IMR-90 (cell line): ENCODE data around the gene AIRE. TPM values are rescaled to one million over a fixed set of nuclear protein-coding genes. Genes with fewer than 3 reads are reported as not detected.

ENCODE experiments used
- ATAC-seq: fragments of 200-7000 bp; cut with Tn5 transposase; 2 replicates; pipeline ENCODE4 v1.9.1; 2020; ENCODE audit warnings: low read depth, mild to moderate bottlenecking, moderate library complexity
- BruUV-seq: library from RNA; stranded (reverse); fragments of 400-500 nt; replicated peaks from 2 replicates; lab custom pipeline; 2021; lab: Mats Ljungman, UMichigan
- CTCF ChIA-PET: fragments of 300-600 bp; formaldehyde crosslinking; extraction: SDS; loops from one replicate; lab custom pipeline; 2021; ENCODE audit warnings: antibody characterized with exemption; lab: Yijun Ruan, JAX
- POLR2A ChIA-PET: fragments of 300-600 bp; sonication (Branson Sonifier 250); formaldehyde crosslinking; loops from one replicate; lab custom pipeline; 2022; ENCODE audit warnings: antibody characterized with exemption; ENCODE audit not compliant: unreplicated experiment; lab: Charles Lee
- DNase-seq: peaks from one replicate; pipeline ENCODE4 v3.0.0; 2013
- H2AFZ ChIP-seq: replicated peaks from 2 replicates; pipeline ENCODE3; 2013; ENCODE audit warnings: low read length, mild to moderate bottlenecking; ENCODE audit not compliant: poor library complexity
- H2AK5ac ChIP-seq: 2 replicates; pipeline ENCODE4 v1.6.1; 2013; ENCODE audit warnings: low read depth, low read length, inconsistent platforms
- H2AK9ac ChIP-seq: replicated peaks from 2 replicates; pipeline ENCODE3; 2013; ENCODE audit warnings: mild to moderate bottlenecking, low read depth, low read length, moderate library complexity; ENCODE audit not compliant: poor library complexity
- H2BK120ac ChIP-seq: 2 replicates; pipeline ENCODE4 v1.6.1; 2013; ENCODE audit warnings: low read depth, low read length, inconsistent platforms
- H2BK15ac ChIP-seq: 3 replicates; pipeline ENCODE4 v1.6.1; 2013; ENCODE audit warnings: low read depth, low read length, inconsistent platforms
- H2BK20ac ChIP-seq: 2 replicates; pipeline ENCODE4 v1.6.1; 2013; ENCODE audit warnings: low read depth, mild to moderate bottlenecking, inconsistent platforms, low read length, moderate library complexity
- H2BK5ac ChIP-seq: 2 replicates; pipeline ENCODE4 v1.6.1; 2013; ENCODE audit warnings: mild to moderate bottlenecking, low read depth, low read length, inconsistent platforms; ENCODE audit not compliant: poor library complexity, severe bottlenecking
- H3K14ac ChIP-seq: replicated peaks from 2 replicates; pipeline ENCODE4 v1.6.1; 2013; ENCODE audit warnings: low read depth, low read length, inconsistent platforms
- H3K18ac ChIP-seq: 2 replicates; pipeline ENCODE4 v1.6.1; 2013; ENCODE audit warnings: low read depth, low read length, control low read depth
- H3K23ac ChIP-seq: 2 replicates; pipeline ENCODE4 v1.6.1; 2013; ENCODE audit warnings: low read depth, low read length, inconsistent platforms
- H3K27ac ChIP-seq: 2 replicates; pipeline ENCODE4 v1.5.1; 2013; ENCODE audit warnings: mild to moderate bottlenecking, control low read depth, low read length; ENCODE audit not compliant: insufficient read depth
- H3K27me3 ChIP-seq: 2 replicates; pipeline ENCODE4 v1.6.1; 2013; ENCODE audit warnings: low read length; ENCODE audit not compliant: control insufficient read depth, insufficient read depth
- H3K36me3 ChIP-seq: 2 replicates; pipeline ENCODE4 v1.6.1; 2013; ENCODE audit warnings: low read length, mixed read lengths; ENCODE audit not compliant: control insufficient read depth, insufficient read depth
- H3K4ac ChIP-seq: 2 replicates; pipeline ENCODE4 v1.6.1; 2013; ENCODE audit warnings: low read depth, low read length, inconsistent platforms
- H3K4me1 ChIP-seq: 2 replicates; pipeline ENCODE4 v1.6.1; 2013; ENCODE audit warnings: low read length, mixed read lengths; ENCODE audit not compliant: control insufficient read depth, insufficient read depth
- H3K4me2 ChIP-seq: 2 replicates; pipeline ENCODE4 v1.6.1; 2013; ENCODE audit warnings: low read depth, mild to moderate bottlenecking, control low read depth, low read length, moderate library complexity
- H3K4me3 ChIP-seq: 2 replicates; pipeline ENCODE4 v1.5.1; 2013; ENCODE audit warnings: low read depth, mild to moderate bottlenecking, control low read depth, low read length, moderate library complexity; ENCODE audit not compliant: insufficient read depth
- H3K56ac ChIP-seq: 2 replicates; pipeline ENCODE4 v1.6.1; 2013; ENCODE audit warnings: low read length, inconsistent platforms; ENCODE audit not compliant: insufficient read depth; ENCODE audit errors: extremely low read depth
- H3K79me1 ChIP-seq, 2 experiments: 2 replicates each; pipeline ENCODE4 v1.6.1; 2013; ENCODE audit warnings: low read length in 2 of 2, inconsistent platforms in 1 of 2, low read depth in 1 of 2
- H3K9ac ChIP-seq: 2 replicates; pipeline ENCODE4 v1.6.1; 2013; ENCODE audit warnings: low read depth, low read length, control low read depth
- H3K9me1 ChIP-seq: 2 replicates; pipeline ENCODE4 v1.6.1; 2013; ENCODE audit warnings: low read length, inconsistent platforms; ENCODE audit not compliant: insufficient read depth
- H3K9me3 ChIP-seq: 2 replicates; pipeline ENCODE4 v1.6.1; 2013; ENCODE audit warnings: low read length; ENCODE audit not compliant: control insufficient read depth, insufficient read depth
- H4K20me1 ChIP-seq: 2 replicates; pipeline ENCODE4 v1.6.1; 2013; ENCODE audit warnings: low read length, inconsistent platforms; ENCODE audit not compliant: insufficient read depth
- H4K5ac ChIP-seq: 2 replicates; pipeline ENCODE4 v1.6.1; 2013; ENCODE audit warnings: mild to moderate bottlenecking, low read depth, low read length, control low read depth
- H4K8ac ChIP-seq, 2 experiments: 2 replicates each; pipeline ENCODE4 v1.6.1; 2013; ENCODE audit warnings: low read depth in 2 of 2, low read length in 2 of 2, control low read depth in 1 of 2, inconsistent platforms in 1 of 2
- H4K91ac ChIP-seq: 2 replicates; pipeline ENCODE4 v1.6.1; 2013; ENCODE audit warnings: low read depth, low read length, inconsistent platforms; ENCODE audit not compliant: insufficient read depth
- CEBPB ChIP-seq: IDR thresholded peaks from 2 replicates; pipeline ENCODE4 v1.6.1; 2012; ENCODE audit warnings: low read depth, low read length, improper control_type of control experiment
- CHD1 ChIP-seq: IDR thresholded peaks from 2 replicates; pipeline ENCODE4 v1.6.1; 2012; ENCODE audit warnings: low read depth, low read length, improper control_type of control experiment
- FOS ChIP-seq: fragments of 150-350 bp; IDR thresholded peaks from 2 replicates; pipeline ENCODE4 v1.6.1; 2016; ENCODE audit warnings: low read depth, low read length
- MAFK ChIP-seq: IDR thresholded peaks from 2 replicates; pipeline ENCODE4 v1.6.1; 2012; ENCODE audit warnings: low read depth, low read length, improper control_type of control experiment
- MAZ ChIP-seq: IDR thresholded peaks from 2 replicates; pipeline ENCODE4 v1.6.1; 2012; ENCODE audit warnings: low read depth, mild to moderate bottlenecking, low read length, improper control_type of control experiment, moderate library complexity, borderline replicate concordance
- MXI1 ChIP-seq: IDR thresholded peaks from 2 replicates; pipeline ENCODE4 v1.6.1; 2012; ENCODE audit warnings: low read depth, mild to moderate bottlenecking, low read length, moderate library complexity, borderline replicate concordance
- NFE2L2 ChIP-seq: fragments of 150-350 bp; IDR thresholded peaks from 2 replicates; pipeline ENCODE4 v1.6.1; 2016; ENCODE audit warnings: low read depth, mild to moderate bottlenecking, low read length
- POLR2A ChIP-seq: IDR thresholded peaks from 2 replicates; pipeline ENCODE4 v1.6.1; 2012; ENCODE audit warnings: mild to moderate bottlenecking, low read depth, low read length
- RAD21 ChIP-seq: IDR thresholded peaks from 2 replicates; pipeline ENCODE4 v1.6.1; 2012; ENCODE audit warnings: low read length, improper control_type of control experiment
- RFX5 ChIP-seq: IDR thresholded peaks from 2 replicates; pipeline ENCODE4 v1.8.0; 2012; ENCODE audit warnings: low read depth, mild to moderate bottlenecking, low read length, moderate library complexity
- USF2 ChIP-seq: fragments of 150-350 bp; IDR thresholded peaks from 2 replicates; pipeline ENCODE4 v1.6.1; 2017; ENCODE audit warnings: mild to moderate bottlenecking, antibody characterized with exemption, low read length, low read depth
- WGBS, 2 experiments: methylation state at CpG; one replicate each; pipeline versions ENCODE4 v1.1.5 to v1.1.7; 2013; ENCODE audit warnings: missing lambda C conversion rate in 2 of 2; ENCODE audit not compliant: insufficient read length in 1 of 2; ENCODE audit errors: extremely low coverage in 2 of 2; 5-methylcytosine and 5-hydroxymethylcytosine counted together
- dilution Hi-C: fragments of 300-500 bp; cut with HindIII; formaldehyde crosslinking; loops from one replicate; pipeline ENCODE4 v1.14.3; 2018; ENCODE audit warnings: low sequenced_read_pairs; ENCODE audit not compliant: unreplicated experiment
- in situ Hi-C: fragments of 300-500 bp; cut with MboI; formaldehyde crosslinking; loops from 3 replicates; pipeline ENCODE4 v1.14.3; 2019; ENCODE audit warnings: low sequenced_read_pairs, inconsistent platforms, mixed read lengths
- intact Hi-C: fragments of 100-400 bp; cut with micrococcal nuclease; formaldehyde crosslinking; loops from 2 replicates; pipeline ENCODE4 v1.10.0; 2022
- polyA plus RNA-seq, 3 experiments: library from polyadenylated mRNA; depleted of rRNA; stranded (reverse); fragments of >200 nt; gene quantifications; 2 replicates each; pipeline ENCODE4 v1.2.3, GENCODE V29; 2012; ENCODE audit warnings: low replicate concordance in 1 of 3
- total RNA-seq: library from RNA; depleted of rRNA; stranded (reverse); fragments of >200 nt; gene quantifications from 2 replicates; pipeline ENCODE4 v1.2.3, GENCODE V29; 2012
- TF ChIP-seq, protein P1 (sequence below): fragments of 150-350 bp; IDR thresholded peaks from 2 replicates; pipeline ENCODE4 v1.6.1; 2016; ENCODE audit warnings: low read depth, mild to moderate bottlenecking, low read length, moderate library complexity, borderline replicate concordance
- TF ChIP-seq, protein P2 (sequence below): conservative IDR thresholded peaks from 2 replicates; pipeline ENCODE4 v1.5.1; 2012; ENCODE audit warnings: mild to moderate bottlenecking, low read depth, low read length, improper control_type of control experiment

The AIRE gene
- total and polyA plus RNA-seq, 2 of the 4 experiments (the other 2 are of a cell fraction), result 0.05 TPM; not detected in 1

DNA sequence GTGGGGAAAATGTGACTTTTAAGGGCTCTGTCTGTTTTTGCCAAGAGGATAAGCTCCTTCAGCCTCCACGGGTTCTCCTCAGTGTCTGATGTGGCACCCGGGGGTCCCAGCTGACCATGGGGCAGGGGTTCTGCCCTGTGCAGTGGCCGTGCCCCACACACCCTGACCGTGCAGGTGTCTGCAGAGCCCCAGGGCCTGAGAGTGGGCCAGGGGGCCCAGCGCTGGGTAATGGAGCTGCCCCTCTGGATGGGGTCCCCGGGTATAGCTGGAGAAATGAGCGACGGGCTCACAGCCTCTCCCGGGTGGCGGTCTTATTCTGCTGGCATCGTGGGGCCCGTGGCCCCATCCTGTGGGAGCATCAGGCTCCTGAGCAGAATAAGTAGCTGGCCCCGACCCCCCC lies 11.2 kb downstream of the AIRE start:
- Histone ChIP-seq H2AK9ac (no peak overlapping the region), H3K4ac (no peak overlapping the region), H3K4me2 (no peak overlapping the region), H3K27me3 (peaks cover 4% of the 10 kb centered on the region; the same call in 1 of the 2 replicates), H2BK15ac (no peak overlapping the region), H3K56ac (no peak overlapping the region), H3K14ac (no peak overlapping the region), H3K9me1 (no peaks in the 10 kb centered on the region), H2BK120ac (no peak overlapping the region), H3K9ac (no peak overlapping the region), H3K18ac (no peak overlapping the region), H2AFZ (no peak overlapping the region), H3K23ac (no peak overlapping the region), H2BK5ac (no peak overlapping the region), H4K20me1 (peaks cover 14% of the 10 kb centered on the region), H4K91ac (no peak overlapping the region), H3K27ac (no peak overlapping the region), H2BK20ac (no peak overlapping the region), H3K4me3 (no peak overlapping the region), H4K5ac (no peak overlapping the region), H2AK5ac (no peak overlapping the region; the same call in 1 of the 2 replicates), H3K79me1 (peaks cover 8 to 10% of the 10 kb centered on the region in 2 experiments), H3K9me3 (no peaks in the 10 kb centered on the region), H4K8ac (no peak overlapping the region), H3K4me1 (peaks cover 12% of the 10 kb centered on the region; the same call in 1 of the 2 replicates), H3K36me3 (no peaks in the 10 kb centered on the region)
- ChIA-PET POLR2A (interaction anchor here (0.5 kb wide), 1 partner anchor 185 kb away, joined by 4 read pairs; no protein-coding TSS in a partner anchor), CTCF (interaction anchor here (0.6 kb wide), 1 partner anchor 396 kb away, joined by 7 read pairs; no protein-coding TSS in a partner anchor)
- dilution Hi-C loops (no loop called here), intact Hi-C loops (no loop called here), in situ Hi-C loops (no loop called here)
- BruUV-seq, result no TSS peak
- whole genome bisulfite sequencing, 2 experiments, result 76% methylated on average over 8 of the region's 13 CpGs; no CpG with 5 or more reads in 1 of the 2 experiments
- TF ChIP-seq, protein P1, sequence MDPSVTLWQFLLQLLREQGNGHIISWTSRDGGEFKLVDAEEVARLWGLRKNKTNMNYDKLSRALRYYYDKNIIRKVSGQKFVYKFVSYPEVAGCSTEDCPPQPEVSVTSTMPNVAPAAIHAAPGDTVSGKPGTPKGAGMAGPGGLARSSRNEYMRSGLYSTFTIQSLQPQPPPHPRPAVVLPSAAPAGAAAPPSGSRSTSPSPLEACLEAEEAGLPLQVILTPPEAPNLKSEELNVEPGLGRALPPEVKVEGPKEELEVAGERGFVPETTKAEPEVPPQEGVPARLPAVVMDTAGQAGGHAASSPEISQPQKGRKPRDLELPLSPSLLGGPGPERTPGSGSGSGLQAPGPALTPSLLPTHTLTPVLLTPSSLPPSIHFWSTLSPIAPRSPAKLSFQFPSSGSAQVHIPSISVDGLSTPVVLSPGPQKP, result no peak
- TF ChIP-seq NFE2L2, result no peak
- no peak for TF ChIP-seq POLR2A
- TF ChIP-seq RAD21, result no peak
- TF ChIP-seq RFX5, result no peak
- no peak for TF ChIP-seq CHD1
- TF ChIP-seq USF2, result no peak
- TF ChIP-seq, protein P2, sequence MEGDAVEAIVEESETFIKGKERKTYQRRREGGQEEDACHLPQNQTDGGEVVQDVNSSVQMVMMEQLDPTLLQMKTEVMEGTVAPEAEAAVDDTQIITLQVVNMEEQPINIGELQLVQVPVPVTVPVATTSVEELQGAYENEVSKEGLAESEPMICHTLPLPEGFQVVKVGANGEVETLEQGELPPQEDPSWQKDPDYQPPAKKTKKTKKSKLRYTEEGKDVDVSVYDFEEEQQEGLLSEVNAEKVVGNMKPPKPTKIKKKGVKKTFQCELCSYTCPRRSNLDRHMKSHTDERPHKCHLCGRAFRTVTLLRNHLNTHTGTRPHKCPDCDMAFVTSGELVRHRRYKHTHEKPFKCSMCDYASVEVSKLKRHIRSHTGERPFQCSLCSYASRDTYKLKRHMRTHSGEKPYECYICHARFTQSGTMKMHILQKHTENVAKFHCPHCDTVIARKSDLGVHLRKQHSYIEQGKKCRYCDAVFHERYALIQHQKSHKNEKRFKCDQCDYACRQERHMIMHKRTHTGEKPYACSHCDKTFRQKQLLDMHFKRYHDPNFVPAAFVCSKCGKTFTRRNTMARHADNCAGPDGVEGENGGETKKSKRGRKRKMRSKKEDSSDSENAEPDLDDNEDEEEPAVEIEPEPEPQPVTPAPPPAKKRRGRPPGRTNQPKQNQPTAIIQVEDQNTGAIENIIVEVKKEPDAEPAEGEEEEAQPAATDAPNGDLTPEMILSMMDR, result no peak
- TF ChIP-seq MAFK, result no peak
- no peak for TF ChIP-seq MXI1
- no peak for TF ChIP-seq CEBPB
- no peak for TF ChIP-seq FOS
- TF ChIP-seq MAZ, result no peak
- ATAC-seq (no peak), DNase-seq (no peak)
